Fibroblast of peridontal ligament (primary cell): ENCODE measurements around the gene VPS13D.

Experiments used
- DNase-seq: peaks from one replicate; pipeline ENCODE4 v3.0.0-alpha.2; 2010; ENCODE audit errors: extremely low read depth

Gene VPS13D

DNA sequence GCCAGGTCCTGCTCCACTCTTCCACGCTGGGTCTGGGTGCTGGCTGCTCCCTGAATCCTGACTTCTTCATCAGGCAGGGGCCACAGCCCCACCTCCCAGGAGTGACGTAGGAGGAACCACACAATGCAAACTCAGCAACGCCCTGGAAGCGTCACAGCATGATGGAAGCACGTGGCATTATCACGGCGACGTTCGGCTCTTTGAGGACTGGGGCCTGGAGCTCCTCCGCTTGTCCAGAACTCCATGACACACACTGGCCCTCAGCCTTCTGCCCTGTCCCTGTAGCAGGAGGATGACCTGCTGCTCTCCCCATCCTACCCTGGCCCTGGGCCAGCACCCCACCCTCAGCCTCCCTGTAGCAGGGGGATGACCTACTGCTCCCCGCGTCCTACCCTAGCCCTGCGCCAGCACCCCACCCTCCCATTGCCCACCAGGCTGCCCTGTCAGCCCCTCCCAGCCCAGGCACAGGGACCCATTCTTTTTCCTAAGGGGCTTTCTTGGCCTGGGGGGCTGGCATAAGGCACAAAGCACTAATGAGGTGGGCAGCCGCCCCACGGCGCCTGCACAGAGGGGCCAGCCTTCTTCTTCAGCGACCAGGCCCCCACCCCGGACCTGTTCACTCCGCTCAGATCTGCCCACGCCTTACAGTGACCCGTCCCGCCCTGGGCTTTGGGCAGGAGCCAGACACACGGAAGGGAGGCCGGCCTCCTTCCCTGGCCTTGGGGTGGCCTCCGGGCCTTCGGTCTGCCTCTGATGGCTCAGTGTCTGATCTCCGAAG, 322.5 kb downstream of the VPS13D start:
- DNase-seq, result no peak

- no peak for DNase-seq
These were observed 323.4 kb downstream of the VPS13D start for GRCh38 chr1:12552951-12553921.

DNA sequence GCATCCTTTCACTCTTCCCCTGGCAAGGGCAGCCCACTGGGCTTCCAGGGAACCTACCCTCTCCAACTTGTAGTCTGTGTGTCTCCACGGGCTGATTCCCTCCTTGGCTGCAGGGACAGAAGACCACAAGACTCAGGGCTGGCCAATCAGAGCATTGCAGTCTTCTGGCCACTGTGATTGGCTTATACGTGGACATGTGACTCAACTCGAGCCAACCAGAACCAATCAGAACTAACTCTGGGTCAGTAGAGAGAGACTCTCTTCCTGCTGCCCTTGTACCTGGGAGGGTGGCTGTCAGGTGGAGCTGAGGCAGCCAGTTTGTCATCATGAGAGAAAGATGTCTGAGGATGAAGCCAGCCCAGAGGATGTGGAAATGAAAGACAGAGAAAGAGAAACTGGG, 324.1 kb downstream of the VPS13D start:
- DNase-seq, result no peak

- DNase-seq, result no peak
These were observed 324.9 kb downstream of the VPS13D start for GRCh38 chr1:12554521-12555305.

GRCh38 chr1:12555411-12556367, 325.9 kb downstream of the VPS13D start:
- DNase-seq, result no peak

DNA sequence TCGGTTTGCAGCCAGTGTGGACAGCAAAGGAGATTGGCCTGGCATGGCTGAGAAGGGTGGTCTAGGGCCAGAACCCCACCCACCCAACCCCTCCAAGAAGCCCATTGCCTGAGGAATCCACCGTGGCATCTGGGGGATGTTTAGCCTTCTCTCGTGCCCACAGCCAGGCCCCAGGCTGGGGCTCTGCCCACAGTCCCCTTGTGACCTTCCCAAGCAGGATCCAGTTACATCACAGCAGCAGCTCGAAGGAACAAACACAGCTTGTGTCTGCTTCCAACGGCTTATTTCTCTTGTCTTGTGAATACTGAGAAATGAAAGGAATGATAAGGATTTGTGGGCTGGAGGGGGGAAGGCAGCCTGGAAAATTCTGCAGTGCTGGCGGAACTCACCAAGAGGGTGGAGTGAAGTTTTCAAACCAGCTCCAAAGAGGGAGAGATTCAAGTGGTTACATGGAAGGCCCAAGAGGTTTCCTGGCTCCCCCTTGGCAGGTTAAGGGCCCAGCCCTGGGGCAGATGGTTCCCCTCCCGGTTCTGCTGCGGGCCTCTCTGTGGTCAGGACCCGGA, 326.6 kb downstream of the VPS13D start:
- peak; percentile 96 for DNase-seq

GRCh38 chr1:12556957-12557935, 327.4 kb downstream of the VPS13D start:
- peak; percentile 38 for DNase-seq

DNA sequence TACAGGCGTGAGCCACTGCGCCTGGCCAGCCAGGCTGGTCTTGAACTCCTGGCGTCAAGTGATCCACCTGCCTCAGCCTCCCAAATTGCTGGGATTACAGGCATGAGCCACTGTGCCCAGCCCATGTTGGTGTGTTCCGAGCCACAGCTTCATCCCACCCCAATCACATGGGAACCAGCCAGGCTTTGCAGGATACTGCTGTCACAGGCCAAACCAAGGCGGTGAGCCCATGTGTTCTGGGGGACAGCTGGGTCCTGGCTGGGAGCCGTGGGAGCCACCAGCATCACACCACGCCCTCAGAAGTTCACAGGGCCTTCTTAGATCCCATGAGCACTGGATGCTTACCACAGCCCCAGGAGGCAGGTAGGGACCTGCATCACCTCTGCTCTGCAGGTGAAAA, 331.3 kb downstream of the VPS13D start:
- DNase-seq, result no peak
